Measurements from ENCODE around the gene DDX24.

GRCh38 chr14:94019329-94019728, 61.7 kb downstream of the DDX24 start:
- TF ChIP-seq EP300 (IDR thresholded peaks at IDR 0.05) (no peak), CTCF (IDR thresholded peaks at IDR 0.05) (no peak)
